Measurements from ENCODE around the gene GLT1D1.

DNA sequence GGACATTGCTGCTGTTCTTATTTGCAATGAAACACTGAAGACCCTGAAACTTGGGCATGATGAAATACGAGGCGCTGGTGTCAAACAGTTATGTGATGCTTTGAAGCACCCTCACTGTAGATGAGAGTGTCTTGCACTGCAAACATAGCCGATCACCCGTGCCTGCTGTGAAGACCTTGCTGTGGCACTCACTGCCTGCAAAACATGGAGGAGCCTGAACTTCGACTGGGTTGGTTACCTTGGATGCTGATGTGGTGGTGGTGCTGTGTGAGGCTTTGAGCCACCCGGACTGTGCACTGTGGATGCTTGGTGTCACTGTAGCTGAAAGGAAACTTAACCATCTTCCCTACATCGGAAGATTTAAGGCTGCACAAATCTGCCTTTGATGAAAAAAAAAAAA, 162.9 kb downstream of the GLT1D1 start:
- TF ChIP-seq, protein P1, sequence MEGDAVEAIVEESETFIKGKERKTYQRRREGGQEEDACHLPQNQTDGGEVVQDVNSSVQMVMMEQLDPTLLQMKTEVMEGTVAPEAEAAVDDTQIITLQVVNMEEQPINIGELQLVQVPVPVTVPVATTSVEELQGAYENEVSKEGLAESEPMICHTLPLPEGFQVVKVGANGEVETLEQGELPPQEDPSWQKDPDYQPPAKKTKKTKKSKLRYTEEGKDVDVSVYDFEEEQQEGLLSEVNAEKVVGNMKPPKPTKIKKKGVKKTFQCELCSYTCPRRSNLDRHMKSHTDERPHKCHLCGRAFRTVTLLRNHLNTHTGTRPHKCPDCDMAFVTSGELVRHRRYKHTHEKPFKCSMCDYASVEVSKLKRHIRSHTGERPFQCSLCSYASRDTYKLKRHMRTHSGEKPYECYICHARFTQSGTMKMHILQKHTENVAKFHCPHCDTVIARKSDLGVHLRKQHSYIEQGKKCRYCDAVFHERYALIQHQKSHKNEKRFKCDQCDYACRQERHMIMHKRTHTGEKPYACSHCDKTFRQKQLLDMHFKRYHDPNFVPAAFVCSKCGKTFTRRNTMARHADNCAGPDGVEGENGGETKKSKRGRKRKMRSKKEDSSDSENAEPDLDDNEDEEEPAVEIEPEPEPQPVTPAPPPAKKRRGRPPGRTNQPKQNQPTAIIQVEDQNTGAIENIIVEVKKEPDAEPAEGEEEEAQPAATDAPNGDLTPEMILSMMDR (IDR thresholded peaks at IDR 0.05) = no peak
- TF ChIP-seq POLR2A (IDR thresholded peaks at IDR 0.05) = no peak

Measured in Peyer's patch (tissue), 4 donors.